CD4-positive, alpha-beta T cell (primary cell): Measurements from ENCODE around the gene CFAP410. TPM values are rescaled to one million over a fixed set of nuclear protein-coding genes. Genes with fewer than 3 reads are reported as not detected.

Source experiments
- ATAC-seq: fragments of 200-7000 bp; cut with Tn5 transposase; one replicate; pipeline ENCODE4 v1.10.0; 2022; ENCODE audit warnings: mild to moderate bottlenecking; ENCODE audit not compliant: poor library complexity
- CTCF ChIA-PET: fragments of 350-600 bp; sonication (Branson Sonifier 250); formaldehyde crosslinking; loops from one replicate; lab custom pipeline; 2021; ENCODE audit warnings: antibody characterized with exemption, inconsistent platforms; lab: Charles Lee
- POLR2A ChIA-PET: fragments of 350-600 bp; sonication (Branson Sonifier 250); formaldehyde crosslinking; loops from one replicate; lab custom pipeline; 2021; ENCODE audit warnings: antibody characterized with exemption, inconsistent platforms; lab: Charles Lee
- DNase-seq, 14 experiments: peaks; one replicate each; pipeline ENCODE4 v3.0.0-alpha.2; 2013 to 2020; ENCODE audit warnings: mixed read lengths in 2 of 14
- H3K27ac ChIP-seq, 2 donors: one replicate each; pipeline versions ENCODE4 v1.5.1 to v1.7.0; 2013; ENCODE audit warnings: low read length in 2 of 2, low read depth in 1 of 2, mild to moderate bottlenecking in 1 of 2
- H3K27me3 ChIP-seq, 2 experiments: 1 replicate in 1 of 2; 2 replicates in 1 of 2; pipeline versions ENCODE4 v1.6.1 to v1.7.0; 2013; ENCODE audit warnings: low read length in 2 of 2, control low read depth in 1 of 2, mild to moderate bottlenecking in 1 of 2, moderate library complexity in 1 of 2; ENCODE audit not compliant: insufficient read depth in 2 of 2, control insufficient read depth in 1 of 2
- H3K36me3 ChIP-seq: one replicate; pipeline ENCODE4 v1.6.1; 2013; ENCODE audit warnings: low read length, control low read depth; ENCODE audit not compliant: insufficient read depth
- H3K4me1 ChIP-seq: one replicate; pipeline ENCODE4 v1.6.1; 2013; ENCODE audit warnings: low read length, control low read depth; ENCODE audit not compliant: insufficient read depth
- H3K4me3 ChIP-seq: one replicate; pipeline ENCODE4 v1.5.1; 2013; ENCODE audit warnings: mild to moderate bottlenecking, low read length, moderate library complexity
- H3K9me3 ChIP-seq, 2 experiments: 1 replicate in 1 of 2; 2 replicates in 1 of 2; pipeline versions ENCODE4 v1.6.1 to v1.7.0; 2013; ENCODE audit warnings: low read length in 2 of 2, mild to moderate bottlenecking in 2 of 2, control low read depth in 1 of 2, moderate library complexity in 1 of 2; ENCODE audit not compliant: control insufficient read depth in 1 of 2, insufficient read depth in 1 of 2
- H3K27ac Mint-ChIP-seq: one replicate; pipeline ENCODE4 v1.8.0; 2020; ENCODE audit warnings: mixed read lengths
- H3K27me3 Mint-ChIP-seq: one replicate; pipeline ENCODE4 v1.8.0; 2021; ENCODE audit warnings: mixed read lengths
- H3K36me3 Mint-ChIP-seq: one replicate; pipeline ENCODE4 v1.8.0; 2021; ENCODE audit warnings: low read depth, mixed read lengths
- H3K4me1 Mint-ChIP-seq: one replicate; pipeline ENCODE4 v1.8.0; 2021; ENCODE audit warnings: low read depth, mixed read lengths
- H3K4me3 Mint-ChIP-seq: one replicate; pipeline ENCODE4 v1.8.0; 2020; ENCODE audit warnings: mild to moderate bottlenecking, mixed read lengths
- H3K9me3 Mint-ChIP-seq: one replicate; pipeline ENCODE4 v1.8.0; 2020; ENCODE audit warnings: mixed read lengths
- intact Hi-C, 2 experiments: fragments of 100-400 bp; cut with DNase I in 1 of 2; cut with micrococcal nuclease in 1 of 2; formaldehyde crosslinking; loops; one replicate each; pipeline versions ENCODE4 v1.15.1 to v1.9.0; 2023 to 2025; cut with DNase I, micrococcal nuclease
- total RNA-seq, 174 experiments: library from RNA in 2 of 174; stranded (reverse) in 2 of 174; gene quantifications; one replicate each; pipeline ENCODE4 v1.2.3 and lab custom pipeline; 2021 to 2026
- TF ChIP-seq, protein P1 (sequence below): fragments of 200-600 bp; IDR thresholded peaks from one replicate; pipeline ENCODE4 v1.8.0; 2022; ENCODE audit warnings: antibody characterized with exemption, mild to moderate bottlenecking

CFAP410 gene
- total RNA-seq, 2 experiments from 2014 or later: 50.1 to 51.6 TPM

GRCh38 chr21:44332383-44332782 lies 6.8 kb downstream of the CFAP410 start:
- H3K9me3 Mint-ChIP-seq: no peaks in the 10 kb centered on the region
- Histone ChIP-seq H3K36me3 (peaks cover 23% of the 10 kb centered on the region), H3K27me3 (no peaks in the 10 kb centered on the region), H3K27ac (no peak overlapping the region), H3K9me3 (no peaks in the 10 kb centered on the region), H3K4me1 (peaks cover 2% of the 10 kb centered on the region), H3K4me3 (no peak overlapping the region)
- ChIA-PET CTCF (no interaction called here), POLR2A (no interaction called here)
- no peak overlapping the region for H3K27ac Mint-ChIP-seq
- peaks cover 19% of the 10 kb centered on the region for H3K36me3 Mint-ChIP-seq
- H3K4me3 Mint-ChIP-seq: no peak overlapping the region
- TF ChIP-seq, protein P1, sequence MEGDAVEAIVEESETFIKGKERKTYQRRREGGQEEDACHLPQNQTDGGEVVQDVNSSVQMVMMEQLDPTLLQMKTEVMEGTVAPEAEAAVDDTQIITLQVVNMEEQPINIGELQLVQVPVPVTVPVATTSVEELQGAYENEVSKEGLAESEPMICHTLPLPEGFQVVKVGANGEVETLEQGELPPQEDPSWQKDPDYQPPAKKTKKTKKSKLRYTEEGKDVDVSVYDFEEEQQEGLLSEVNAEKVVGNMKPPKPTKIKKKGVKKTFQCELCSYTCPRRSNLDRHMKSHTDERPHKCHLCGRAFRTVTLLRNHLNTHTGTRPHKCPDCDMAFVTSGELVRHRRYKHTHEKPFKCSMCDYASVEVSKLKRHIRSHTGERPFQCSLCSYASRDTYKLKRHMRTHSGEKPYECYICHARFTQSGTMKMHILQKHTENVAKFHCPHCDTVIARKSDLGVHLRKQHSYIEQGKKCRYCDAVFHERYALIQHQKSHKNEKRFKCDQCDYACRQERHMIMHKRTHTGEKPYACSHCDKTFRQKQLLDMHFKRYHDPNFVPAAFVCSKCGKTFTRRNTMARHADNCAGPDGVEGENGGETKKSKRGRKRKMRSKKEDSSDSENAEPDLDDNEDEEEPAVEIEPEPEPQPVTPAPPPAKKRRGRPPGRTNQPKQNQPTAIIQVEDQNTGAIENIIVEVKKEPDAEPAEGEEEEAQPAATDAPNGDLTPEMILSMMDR: no peak
- ATAC-seq: no peak
- intact Hi-C loops: loop anchor here in 1 of 2 experiments (10.0 kb wide), 4 partner anchors 248 to 1458 kb away; partner anchors contain the start of genes PTTG1IP and WDR4
- H3K27me3 Mint-ChIP-seq: no peaks in the 10 kb centered on the region
- no peak for DNase-seq
- H3K4me1 Mint-ChIP-seq: peaks cover 4% of the 10 kb centered on the region

DNA sequence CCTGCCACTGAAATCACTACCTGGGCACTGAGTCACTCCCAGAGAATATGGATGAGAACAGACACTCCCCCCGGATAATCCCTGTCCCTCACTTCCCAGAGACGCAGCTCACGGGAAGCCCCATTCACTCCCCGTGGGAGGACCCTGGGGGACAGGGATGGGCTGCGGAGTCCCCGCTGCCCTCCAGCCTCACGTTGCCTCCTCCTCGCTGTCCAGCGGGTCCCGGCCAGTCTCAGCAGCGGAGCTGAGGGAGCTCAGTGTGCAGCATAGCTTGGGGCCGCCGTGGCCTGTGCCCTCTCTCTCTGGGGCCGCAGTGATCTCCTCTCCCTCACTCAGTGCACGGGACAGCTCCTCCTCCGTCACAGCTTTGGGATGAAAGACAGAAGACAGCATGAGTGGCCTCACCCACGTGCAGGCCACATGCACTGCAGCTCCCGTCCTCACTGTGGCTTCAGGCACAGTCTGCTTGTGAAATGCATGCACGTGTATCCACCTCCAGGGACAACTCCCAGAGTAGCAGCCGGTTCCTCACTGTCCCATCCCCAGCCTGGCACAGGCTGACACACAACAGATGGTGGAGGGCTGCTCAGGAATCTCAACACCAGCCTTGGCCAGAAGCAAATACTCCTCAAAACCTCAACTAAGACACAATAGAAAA lies 7.4 kb downstream of the CFAP410 start:
- H3K27ac Mint-ChIP-seq: peak overlapping the region; percentile 30
- no peak for ATAC-seq
- no peak overlapping the region for H3K4me3 Mint-ChIP-seq
- TF ChIP-seq, protein P1: no peak
- peaks cover 2% of the 10 kb centered on the region for H3K4me1 ChIP-seq
- H3K36me3 Mint-ChIP-seq: peaks cover 13% of the 10 kb centered on the region
- POLR2A ChIA-PET: no interaction called here
- no peak overlapping the region for H3K27ac ChIP-seq
- H3K9me3 Mint-ChIP-seq: no peaks in the 10 kb centered on the region
- no peaks in the 10 kb centered on the region for H3K4me1 Mint-ChIP-seq
- no peak for DNase-seq
- no peaks in the 10 kb centered on the region for H3K9me3 ChIP-seq
- CTCF ChIA-PET: no interaction called here
- no peaks in the 10 kb centered on the region for H3K27me3 ChIP-seq
- intact Hi-C loops: loop anchor here in 1 of 2 experiments (10.0 kb wide), 4 partner anchors 247 to 1457 kb away; partner anchors contain the start of genes PTTG1IP and WDR4
- H3K27me3 Mint-ChIP-seq: no peaks in the 10 kb centered on the region
- H3K4me3 ChIP-seq: no peak overlapping the region
- peaks cover 23% of the 10 kb centered on the region for H3K36me3 ChIP-seq

GRCh38 chr21:44331209-44331608 lies 8.0 kb downstream of the CFAP410 start:
- ATAC-seq (no peak), DNase-seq (no peak)
- intact Hi-C loops: loop anchor here in 1 of 2 experiments (10.0 kb wide), 4 partner anchors 246 to 1456 kb away; partner anchors contain the start of genes PTTG1IP and WDR4
- peaks cover 10% of the 10 kb centered on the region for H3K36me3 Mint-ChIP-seq
- H3K27ac Mint-ChIP-seq: no peak overlapping the region
- peaks cover 2% of the 10 kb centered on the region for H3K4me1 ChIP-seq
- ChIA-PET POLR2A (no interaction called here), CTCF (no interaction called here)
- no peak overlapping the region for H3K4me3 Mint-ChIP-seq
- no peak overlapping the region for H3K27ac ChIP-seq
- H3K36me3 ChIP-seq: peaks cover 20% of the 10 kb centered on the region
- H3K9me3 Mint-ChIP-seq: no peaks in the 10 kb centered on the region
- no peaks in the 10 kb centered on the region for H3K4me1 Mint-ChIP-seq
- no peaks in the 10 kb centered on the region for H3K27me3 Mint-ChIP-seq
- H3K4me3 ChIP-seq: no peak overlapping the region
- no peaks in the 10 kb centered on the region for H3K27me3 ChIP-seq
- TF ChIP-seq, protein P1: no peak
- no peaks in the 10 kb centered on the region for H3K9me3 ChIP-seq
